Tongue (tissue), 2 donors: ENCODE results near the gene PFKP. TPM values are rescaled to one million over a fixed set of nuclear protein-coding genes. Genes with fewer than 3 reads are reported as not detected.
A peak's percentile ranks its signal among the peaks of the same experiment; 100 is the strongest.

Source experiments
- DNase-seq: peaks from one replicate; pipeline ENCODE4 v3.0.0-alpha.2; 2015
- total RNA-seq: library from RNA; depleted of rRNA; stranded (reverse); fragments of >200 nt; gene quantifications from one replicate; pipeline ENCODE4 v1.2.3, GENCODE V29; 2014

The PFKP gene
- total RNA-seq, 1 donor from 2014 or later: 43.2 TPM

GRCh38 chr10:3071405-3072198, 4.3 kb downstream of the PFKP start:
- DNase-seq: no peak

- DNase-seq: no peak
These were observed 5.5 kb downstream of the PFKP start for GRCh38 chr10:3072641-3073360.

- no peak for DNase-seq
These were observed 6.9 kb downstream of the PFKP start for GRCh38 chr10:3074145-3074665.

DNA sequence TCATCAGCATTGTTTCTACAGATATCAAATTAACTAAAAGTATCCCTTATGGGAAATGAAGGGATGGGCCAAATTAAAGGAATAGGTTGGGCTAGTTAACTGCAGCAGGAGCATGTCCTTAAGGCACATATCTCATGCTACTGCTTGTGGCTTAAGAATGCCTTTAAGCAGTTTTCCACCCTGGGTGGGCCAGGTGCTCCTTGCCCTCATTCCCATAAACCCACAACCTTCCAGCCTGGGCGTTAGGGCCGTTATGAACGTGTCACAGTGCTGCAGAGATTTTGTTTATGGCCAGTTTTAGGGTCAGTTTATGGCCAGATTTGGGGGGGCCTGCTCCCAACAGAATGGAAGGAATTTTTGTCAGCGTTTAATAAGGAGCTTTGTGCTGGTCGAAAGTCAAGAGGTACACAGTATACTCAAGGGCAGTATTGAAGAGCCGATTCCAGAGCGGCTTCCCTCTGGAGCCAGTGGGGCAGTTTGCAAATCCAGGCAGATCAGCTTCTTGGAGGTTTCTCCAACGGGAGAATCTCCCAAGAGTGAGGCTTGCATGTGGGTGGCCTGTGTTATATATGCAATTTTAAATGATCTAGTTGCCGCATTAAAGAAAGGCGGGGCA, 7.7 kb downstream of the PFKP start:
- DNase-seq: no peak

DNA sequence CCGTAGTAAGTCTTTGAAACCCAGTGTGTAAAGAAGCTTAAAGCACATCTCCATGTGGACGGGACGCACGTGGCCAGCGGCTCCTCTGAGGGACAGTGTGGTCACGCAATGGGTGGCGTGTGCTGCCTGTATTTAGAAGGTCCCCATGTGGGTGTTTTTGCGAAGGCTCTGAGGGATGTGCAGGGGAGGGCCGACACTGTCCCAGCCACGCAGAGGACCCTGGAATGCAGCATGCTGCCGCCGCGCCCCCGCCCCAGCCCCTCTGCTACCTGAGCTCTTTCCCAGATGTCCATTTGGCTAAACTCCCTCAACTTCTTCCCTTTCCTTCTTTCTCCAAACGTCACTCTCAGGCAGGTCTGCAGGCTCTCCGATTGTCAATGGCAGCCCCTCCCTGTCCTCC, 8.8 kb downstream of the PFKP start:
- DNase-seq: no peak

DNA sequence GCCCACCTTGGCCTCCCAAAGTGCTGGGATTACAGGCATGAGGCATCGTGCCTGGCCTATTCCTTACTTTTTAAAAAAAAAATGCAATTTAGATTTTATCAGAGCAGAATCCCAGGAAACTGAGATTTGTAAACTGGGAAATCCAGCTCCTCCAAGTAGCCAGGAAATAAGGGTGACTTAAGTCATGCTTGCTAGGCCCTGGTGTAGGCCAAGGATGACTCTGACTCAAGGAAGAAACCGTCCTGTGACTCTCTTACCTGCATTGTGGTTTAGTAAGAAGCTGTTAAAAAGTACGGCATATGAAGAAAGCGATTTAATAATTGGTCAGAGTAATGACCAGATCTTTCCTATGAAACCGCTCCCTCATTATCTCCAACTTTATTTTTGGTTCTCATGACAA, 10.2 kb downstream of the PFKP start:
- DNase-seq: no peak

DNA sequence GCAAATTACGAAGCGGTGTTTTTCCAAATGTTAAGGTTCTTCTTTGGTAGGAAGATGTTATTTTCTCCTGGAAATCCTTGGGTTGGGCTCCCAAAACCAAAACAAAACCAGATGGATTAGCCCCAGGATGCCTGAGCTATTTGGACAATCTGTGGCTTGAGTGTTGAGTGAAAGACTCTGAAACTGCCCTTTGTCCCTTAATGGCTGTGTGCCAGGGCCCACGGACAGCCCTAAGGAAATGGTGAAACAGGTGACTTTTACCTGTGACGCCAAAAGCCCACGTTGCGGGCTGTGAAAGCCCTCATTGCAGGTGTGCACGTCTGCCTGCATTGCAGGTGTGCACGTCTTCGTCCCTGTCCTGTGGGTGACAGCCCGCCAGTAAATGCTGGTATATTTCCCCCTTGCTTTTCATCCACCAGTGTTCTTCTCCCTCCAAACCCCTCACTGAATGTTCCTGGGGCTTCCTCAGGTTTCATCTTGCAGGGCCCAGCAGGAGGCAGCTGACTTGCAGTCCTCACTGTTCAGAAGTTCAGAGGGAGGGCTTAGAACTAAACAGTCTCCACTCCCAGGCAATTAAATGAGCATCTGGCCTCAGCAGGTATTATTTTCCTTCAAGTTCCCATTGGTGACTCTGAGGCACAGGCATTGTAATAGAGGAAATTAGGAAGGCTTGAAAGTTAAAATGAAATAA, 10.7 kb downstream of the PFKP start:
- no peak for DNase-seq

DNA sequence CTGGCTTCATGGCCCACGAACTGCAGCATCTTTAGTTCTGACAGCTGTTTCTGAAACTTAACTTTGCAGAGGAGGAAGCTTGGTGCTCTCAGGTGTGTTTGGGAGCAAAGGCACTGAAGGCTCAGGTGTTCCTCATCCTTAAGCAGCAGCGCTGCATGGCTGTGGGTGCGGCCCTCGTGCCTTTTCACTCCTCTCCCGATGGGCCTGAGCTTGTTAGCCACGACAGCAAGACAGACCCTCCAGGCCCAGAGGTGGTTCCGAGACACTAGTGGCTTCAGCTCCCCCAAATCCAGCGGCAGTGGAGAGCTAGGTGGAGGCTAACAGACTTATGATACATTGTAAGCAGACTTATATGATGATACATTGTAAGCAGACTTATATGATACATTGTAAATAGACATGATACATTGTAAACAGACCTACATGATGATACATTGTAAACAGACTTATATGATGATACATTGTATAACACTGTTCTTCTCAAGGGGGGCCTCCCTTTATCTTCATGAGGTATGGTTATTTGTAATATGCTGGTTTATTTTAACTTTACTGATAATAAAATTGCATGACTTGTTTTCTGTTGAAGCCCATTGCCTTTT, 14.1 kb downstream of the PFKP start:
- no peak for DNase-seq

GRCh38 chr10:3082290-3082689, 14.9 kb downstream of the PFKP start:
- no peak for DNase-seq

DNA sequence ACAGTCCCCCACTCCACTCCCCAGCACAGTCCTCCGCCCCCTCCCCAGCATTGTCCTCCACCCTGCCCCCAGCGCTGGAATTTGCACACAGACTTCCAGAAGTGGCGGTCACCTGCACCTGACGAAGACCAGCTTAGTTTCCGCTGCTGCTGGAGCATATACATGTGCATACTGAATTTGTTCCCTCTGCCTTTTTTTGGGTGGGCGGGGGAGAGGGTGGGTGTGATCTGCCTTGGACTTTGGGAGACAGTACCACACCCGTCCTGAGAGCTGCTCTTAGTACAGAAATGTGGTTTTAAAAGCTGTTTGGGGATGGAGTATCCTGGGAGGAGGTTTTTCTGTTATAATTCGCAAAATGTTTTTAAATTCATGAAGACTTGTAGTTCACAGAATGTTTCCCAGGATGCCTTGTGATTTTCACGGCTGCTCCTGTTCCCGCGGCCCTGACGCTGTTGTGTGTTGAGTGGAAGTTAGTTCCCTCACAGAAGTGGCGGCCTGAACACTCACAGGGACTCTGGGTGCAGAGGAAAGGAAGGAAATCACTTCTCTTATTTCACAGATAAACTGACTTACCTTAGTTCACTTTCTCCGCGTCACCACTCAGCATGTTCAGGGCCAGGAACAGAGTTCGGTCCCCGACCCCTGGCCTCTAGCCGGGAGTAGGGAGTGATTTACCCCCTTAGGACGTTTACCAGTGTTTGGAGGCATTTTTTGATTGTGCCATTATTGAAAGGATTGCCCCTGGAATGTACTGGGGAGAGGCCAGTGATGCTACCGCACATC, 18.6 kb downstream of the PFKP start:
- no peak for DNase-seq

- DNase-seq: no peak
These were observed 23.0 kb downstream of the PFKP start for GRCh38 chr10:3090388-3090787.

- DNase-seq: peak; percentile 76
These were observed 23.8 kb downstream of the PFKP start for GRCh38 chr10:3090914-3091787.

DNA sequence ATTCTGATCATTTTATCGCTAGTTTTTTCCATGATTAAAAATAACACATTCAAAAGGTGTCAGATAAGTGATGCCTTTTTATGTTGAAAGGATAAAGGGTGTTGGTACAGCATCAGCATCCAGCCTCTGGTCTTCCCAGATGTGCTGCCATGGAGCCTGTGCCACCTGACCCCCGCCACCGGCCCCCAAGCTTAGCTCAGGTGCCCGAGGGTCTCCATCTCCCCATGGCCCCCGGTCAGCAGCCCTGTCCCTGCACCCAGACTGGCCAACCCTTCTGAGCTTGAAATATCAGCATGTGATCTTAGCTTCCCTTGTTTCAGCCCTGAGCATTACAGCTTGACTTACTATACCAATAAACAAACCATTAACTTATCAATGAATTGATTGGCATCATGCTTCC, 24.6 kb downstream of the PFKP start:
- no peak for DNase-seq

DNA sequence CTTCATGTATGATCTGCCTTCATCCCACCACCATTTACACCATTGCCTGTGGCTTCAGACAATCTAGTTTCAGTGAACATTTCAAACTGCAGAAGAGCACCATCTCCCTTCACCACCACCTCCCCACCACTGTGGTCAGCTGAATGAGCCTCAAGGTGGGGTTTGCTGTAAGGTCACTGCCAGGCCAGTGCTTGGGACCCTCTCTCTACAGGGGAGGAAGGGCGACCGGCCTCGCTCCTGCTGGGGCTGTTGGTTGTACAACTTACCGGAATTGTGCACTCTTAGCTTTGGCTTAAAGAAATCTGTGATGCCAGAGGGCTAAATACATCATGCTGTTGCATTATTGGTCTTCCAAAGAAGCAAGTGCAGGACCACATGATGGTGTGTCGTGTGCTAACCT, 26.6 kb downstream of the PFKP start:
- no peak for DNase-seq

DNA sequence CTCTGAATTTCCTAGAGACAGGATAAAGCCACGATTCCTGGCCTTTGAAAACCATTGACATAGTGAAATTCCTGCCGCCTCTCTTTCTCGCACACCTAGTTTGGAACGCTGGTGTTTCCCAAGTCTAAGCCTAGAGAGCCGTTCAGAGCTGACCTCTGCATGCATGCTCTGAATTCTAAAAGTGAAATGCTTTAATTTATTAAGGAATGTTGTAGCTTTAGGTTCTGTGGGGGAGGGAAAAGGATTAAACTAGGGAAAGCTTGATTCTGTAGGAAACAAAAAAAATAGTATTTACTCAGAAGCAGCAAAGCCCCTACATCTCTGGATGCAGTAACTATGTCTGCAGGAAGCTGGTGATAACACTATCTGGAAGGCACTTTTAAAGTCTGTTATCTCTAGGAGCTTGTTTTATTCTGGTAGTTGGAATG, 27.3 kb downstream of the PFKP start:
- no peak for DNase-seq

DNA sequence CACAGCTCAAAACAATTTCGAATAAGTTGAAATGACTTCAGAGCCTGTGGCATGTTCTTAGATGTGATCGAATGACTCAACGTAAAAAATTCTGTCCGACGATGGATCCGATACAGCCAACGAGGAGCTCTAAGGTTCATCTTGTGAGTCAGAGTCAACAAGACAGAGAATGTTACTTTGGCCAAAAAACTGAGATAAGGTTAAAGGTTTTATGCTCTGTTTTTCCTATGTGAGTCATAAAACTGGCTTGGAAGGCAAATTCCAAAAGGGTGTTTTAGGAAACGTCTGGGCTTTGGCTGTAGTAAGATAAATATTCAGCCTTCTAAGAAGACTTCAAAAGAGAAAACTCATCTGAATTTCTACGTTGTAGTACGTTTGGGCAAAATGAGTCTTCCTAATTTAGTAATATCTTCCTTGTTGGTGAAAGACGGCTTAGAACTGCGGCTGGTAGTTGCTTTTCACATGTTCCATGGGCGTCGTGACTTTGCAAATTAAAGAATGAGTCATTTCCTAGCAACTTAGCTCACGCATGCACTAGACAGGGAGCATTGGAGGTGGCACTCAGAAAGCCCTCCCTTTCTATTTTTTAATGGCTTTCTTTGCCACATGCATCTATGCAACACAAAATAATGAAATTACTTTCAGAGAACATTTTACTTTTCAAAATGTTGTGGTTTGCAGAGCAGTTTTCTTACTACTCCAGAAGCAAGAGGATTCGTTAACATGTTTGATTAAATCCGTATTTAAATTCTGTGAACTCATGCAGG, 28.2 kb downstream of the PFKP start:
- DNase-seq: peak; percentile 72

- no peak for DNase-seq
These were observed 28.8 kb downstream of the PFKP start for GRCh38 chr10:3096149-3096548.

GRCh38 chr10:3097160-3097559, 29.8 kb downstream of the PFKP start:
- no peak for DNase-seq

GRCh38 chr10:3098689-3099088, 31.3 kb downstream of the PFKP start:
- no peak for DNase-seq
